Stimulated activated CD4-positive, alpha-beta T cell treated with anti-CD3 and anti-CD28 coated beads, TNF-alpha, amount 100 ng/mL, for 4 hours (primary cell): Measurements from ENCODE around the gene TSEN54.

Source experiments
- DNase-seq, 3 experiments: peaks; one replicate each; pipeline ENCODE4 v3.0.0-alpha.2; 2020; ENCODE audit warnings: low read depth in 3 of 3

The TSEN54 gene

DNA sequence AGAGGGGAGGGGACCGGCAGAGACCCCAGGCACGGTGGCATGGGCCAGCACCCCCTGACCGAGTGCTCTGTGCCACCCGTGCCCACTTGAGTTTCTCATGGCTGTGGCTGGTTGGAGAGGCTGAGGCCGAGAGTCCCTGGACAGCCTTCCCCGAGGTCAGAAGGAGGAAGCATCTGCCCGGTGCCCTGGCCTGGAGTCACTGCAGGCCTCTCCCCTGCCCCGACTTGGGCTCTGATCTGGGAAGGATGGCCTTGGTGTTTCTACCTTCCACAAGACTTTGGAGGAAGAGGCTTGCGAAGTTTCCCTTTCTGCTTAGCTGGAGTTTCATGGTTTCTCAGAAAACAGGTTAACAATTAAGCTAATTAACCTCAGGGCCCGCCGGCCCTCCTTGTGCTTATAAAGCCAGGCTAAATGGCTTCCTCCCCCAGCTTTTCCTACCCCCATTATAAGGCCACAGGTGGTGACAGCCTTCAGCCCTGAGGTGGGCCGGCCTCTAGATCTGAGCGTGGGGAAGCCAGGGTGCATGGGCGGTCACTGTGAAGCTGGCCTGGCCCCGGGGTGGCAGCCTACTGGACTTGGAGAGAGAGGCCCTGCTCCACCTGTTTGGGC lies 26.5 kb downstream of the TSEN54 start:
- no peak for DNase-seq

- no peak for DNase-seq
Measured at GRCh38 chr17:75544250-75544649, 27.9 kb downstream of the TSEN54 start.

DNA sequence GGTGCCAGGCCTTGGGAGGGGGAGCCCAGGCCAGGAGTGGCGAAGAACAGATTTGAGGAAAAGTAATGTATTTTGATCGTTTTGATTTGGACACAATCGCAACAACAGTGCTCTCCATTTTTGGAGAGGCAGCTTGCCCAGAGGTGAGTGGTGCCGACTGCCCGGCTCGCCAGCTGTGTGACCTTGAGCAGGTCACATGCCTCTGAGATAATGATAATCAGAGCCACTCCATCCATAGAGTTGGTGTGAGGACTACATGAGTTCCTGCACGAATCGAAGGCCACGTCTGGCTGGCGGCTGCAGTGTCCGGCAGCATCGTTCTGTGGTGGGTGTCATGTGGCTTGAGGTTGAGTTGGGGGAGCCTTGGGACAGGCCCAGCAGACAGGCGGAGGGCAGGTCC lies 29.9 kb downstream of the TSEN54 start:
- DNase-seq: no peak

GRCh38 chr17:75547091-75547490 lies 30.8 kb downstream of the TSEN54 start:
- DNase-seq: no peak

GRCh38 chr17:75548813-75549212 lies 32.5 kb downstream of the TSEN54 start:
- DNase-seq: no peak

DNA sequence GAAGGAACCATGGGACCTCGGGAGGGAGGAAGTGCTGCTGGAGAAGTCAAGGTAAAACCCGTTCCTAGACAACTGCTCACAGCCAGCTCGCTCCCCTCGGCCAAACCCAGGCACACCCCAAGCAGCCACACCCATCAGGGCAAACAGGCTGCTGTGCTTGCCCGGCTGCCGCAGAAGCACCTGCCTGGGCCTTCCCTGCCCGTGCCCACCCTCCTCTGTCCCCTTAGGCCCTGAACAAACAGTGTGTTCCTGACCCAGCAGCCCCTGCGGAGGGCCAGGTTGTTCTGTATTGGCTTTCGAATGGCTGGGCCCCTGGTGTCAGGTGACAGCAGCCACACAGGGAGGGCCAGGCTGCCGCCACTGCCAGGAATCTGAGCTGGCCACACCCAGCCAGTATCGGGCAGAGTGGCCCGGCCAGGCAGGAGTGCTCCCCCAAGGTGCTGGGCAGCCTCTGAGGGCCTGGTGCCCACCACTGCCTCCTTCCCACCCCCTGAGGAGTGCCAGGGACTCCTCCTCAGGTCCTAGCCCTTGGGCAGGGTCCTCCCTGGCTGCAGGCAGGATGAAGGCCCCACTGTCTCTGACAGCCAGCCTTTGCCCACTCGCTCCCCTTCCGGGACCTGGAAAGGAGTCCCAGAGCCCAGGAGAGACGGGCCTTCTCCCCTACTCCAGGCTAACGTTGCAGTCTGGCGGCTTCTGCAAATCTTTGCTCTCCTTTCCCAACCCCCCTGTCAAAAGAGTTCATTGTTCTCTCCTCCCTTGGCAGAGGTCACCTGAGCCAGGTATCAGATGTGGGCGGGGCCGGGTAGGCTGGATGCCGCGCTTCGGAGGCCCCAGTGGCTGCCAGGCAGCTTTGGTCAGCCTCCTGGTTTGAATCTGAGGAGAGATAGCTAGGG lies 33.2 kb downstream of the TSEN54 start:
- no peak for DNase-seq

DNA sequence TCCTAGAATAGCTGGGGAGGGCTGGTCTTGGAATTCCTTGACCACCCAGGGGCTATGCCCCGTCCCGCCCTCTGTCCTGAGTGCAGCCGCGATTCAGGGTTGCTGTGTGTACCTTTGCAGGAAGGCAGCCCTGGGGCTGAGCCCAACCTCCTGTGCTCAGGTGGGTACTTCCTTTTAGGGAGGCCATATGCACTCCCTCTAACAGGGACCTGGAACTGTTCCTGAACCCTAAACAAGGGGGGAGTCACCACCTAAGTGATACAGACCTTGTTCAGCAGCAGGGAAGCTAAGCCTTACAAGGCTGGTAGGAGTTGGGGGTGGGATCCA lies 33.8 kb downstream of the TSEN54 start:
- DNase-seq: no peak

DNA sequence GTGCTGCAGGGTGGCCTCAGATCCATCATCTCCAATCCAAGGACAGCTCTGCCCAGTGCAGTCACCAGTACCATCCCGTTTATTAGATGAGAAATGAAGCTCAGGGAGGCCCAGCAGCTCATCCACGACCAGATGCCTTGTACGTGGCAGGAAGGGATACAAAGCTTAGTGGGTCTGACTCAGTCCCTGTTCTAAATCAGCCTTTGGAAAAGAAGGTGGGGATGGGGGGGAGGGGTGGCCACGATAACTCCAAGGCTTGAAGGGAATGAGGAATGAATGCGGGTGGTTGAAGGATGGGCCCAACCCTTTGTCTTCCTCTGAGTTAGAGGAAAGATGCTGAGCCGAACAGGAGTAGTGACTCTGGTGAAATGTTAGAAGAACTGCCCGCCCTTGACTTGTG lies 34.9 kb downstream of the TSEN54 start:
- no peak for DNase-seq

GRCh38 chr17:75552425-75553294 lies 36.3 kb downstream of the TSEN54 start:
- DNase-seq: no peak

DNA sequence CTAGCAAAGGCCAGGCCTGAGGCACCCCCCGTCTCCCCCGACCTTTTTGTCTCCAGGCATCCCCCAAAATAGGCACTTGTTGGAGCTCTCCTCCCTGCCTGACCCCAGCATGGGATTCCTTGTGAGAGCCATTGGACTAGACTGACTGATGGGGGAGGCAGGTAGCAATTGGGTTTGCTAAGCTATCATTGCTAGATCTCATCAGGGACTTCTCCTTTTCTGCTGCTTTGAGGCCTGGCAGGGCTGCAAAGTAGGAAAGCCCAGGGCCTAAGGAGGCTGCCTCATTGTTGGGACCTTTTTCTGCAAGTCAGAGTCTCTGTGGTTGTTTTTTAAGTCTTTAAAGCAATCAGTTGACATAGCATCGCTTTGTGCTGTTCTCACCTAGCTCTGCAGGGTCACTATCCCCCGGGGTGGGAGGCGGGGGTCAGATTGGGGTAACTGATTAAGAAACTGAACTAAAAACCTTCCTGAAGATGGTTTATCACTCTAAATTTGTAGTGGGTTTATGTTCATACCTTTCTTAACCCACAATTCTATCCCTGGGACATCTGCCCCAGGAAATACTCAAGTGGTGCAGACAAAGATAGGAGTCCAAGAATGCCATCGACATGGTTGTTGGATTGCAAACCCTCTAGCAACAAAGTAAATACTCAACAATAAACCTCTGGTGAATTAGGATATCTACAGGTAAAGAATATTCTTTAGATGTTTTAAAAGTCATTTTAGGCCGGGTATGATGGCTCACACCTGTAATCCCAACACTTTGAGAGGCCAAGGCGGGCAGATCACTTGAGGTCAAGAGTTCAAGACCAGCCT lies 37.2 kb downstream of the TSEN54 start:
- DNase-seq: no peak

GRCh38 chr17:75555679-75556153 lies 39.4 kb downstream of the TSEN54 start:
- DNase-seq: no peak

- no peak for DNase-seq
Measured at GRCh38 chr17:75557075-75557851, 40.9 kb downstream of the TSEN54 start.

- DNase-seq: no peak
Measured at GRCh38 chr17:75557852-75558665, 41.7 kb downstream of the TSEN54 start.

- no peak for DNase-seq
Measured at GRCh38 chr17:75558666-75559530, 42.6 kb downstream of the TSEN54 start.

GRCh38 chr17:75559958-75560533 lies 43.7 kb downstream of the TSEN54 start:
- DNase-seq: no peak

DNA sequence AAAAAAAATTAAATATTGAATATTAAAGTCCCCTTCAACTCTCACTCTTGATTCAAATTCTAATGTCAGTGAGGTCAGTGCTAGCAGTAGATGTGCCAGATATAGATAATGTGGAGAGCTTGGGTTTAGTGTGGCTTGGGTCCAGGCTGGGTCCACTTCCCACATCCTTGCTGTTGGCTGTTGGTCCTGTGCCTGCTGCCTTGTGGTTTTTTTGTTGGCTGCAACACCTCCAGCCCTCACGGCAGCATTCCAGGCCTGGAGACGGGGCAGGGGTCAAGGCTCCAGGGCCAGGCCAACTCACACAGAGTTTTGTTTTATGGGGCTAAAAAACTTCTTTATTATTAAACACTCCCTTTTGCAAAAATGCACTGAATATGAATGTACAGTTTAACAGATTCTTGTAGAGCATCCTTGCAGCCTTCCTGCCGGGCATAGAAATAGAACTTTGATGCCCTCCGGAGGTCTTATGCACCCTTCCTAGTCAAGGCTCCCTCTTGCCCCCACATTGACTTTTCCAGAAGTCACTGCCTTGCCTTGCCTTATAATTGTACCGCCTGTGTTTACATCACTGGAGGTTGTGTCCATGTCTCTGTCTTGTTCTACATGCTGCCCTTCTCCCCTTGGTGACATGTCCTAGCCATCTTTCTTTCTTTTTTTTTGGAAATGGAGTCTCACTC lies 45.7 kb downstream of the TSEN54 start:
- no peak for DNase-seq

GRCh38 chr17:75563063-75563758 lies 46.9 kb downstream of the TSEN54 start:
- no peak for DNase-seq
